SK-N-SH (cell line): Measurements from ENCODE around the gene GALNS. TPM values are rescaled to one million over a fixed set of nuclear protein-coding genes. Genes with fewer than 3 reads are reported as not detected.

ENCODE experiments used
- CTCF ChIA-PET: fragments of 300-600, 350-600 bp; formaldehyde crosslinking; extraction: SDS; loops from one replicate; lab custom pipeline; 2021; lab: Yijun Ruan, JAX
- POLR2A ChIA-PET: fragments of 350-600 bp; sonication (Branson Sonifier 250); formaldehyde crosslinking; extraction: SDS; loops from one replicate; lab custom pipeline; 2020; ENCODE audit warnings: antibody characterized with exemption, inconsistent platforms; lab: Yijun Ruan, JAX
- DNase-seq: peaks from one replicate; pipeline ENCODE4 v3.0.0; 2012
- H2AFZ ChIP-seq: fragments of 200-600 bp; sonication (generic); 2 replicates; pipeline ENCODE4 v1.8.1; 2016; ENCODE audit warnings: antibody characterized with exemption, mild to moderate bottlenecking, low read depth
- H3F3A ChIP-seq: fragments of 200-600 bp; sonication (generic); replicated peaks from 2 replicates; pipeline ENCODE3; 2016; ENCODE audit warnings: antibody characterized with exemption, mild to moderate bottlenecking; ENCODE audit not compliant: insufficient read depth
- H3K27ac ChIP-seq, 2 experiments: fragments of 200-500 bp in 1 of 2; fragments of 200-600 bp in 1 of 2; sonication (Bioruptor generic) in 1 of 2; sonication (generic), shearing (Covaris generic) in 1 of 2; 2 replicates each; pipeline versions ENCODE4 v1.5.1 to v1.6.1; 2014 to 2016; ENCODE audit warnings: low read depth in 2 of 2, inconsistent platforms in 1 of 2, low read length in 1 of 2, mild to moderate bottlenecking in 1 of 2, mixed read lengths in 1 of 2
- H3K27me3 ChIP-seq: fragments of 200-600 bp; sonication (generic), shearing (Covaris generic); 2 replicates; pipeline ENCODE4 v1.6.1; 2016; ENCODE audit warnings: mixed run types; ENCODE audit not compliant: insufficient read depth
- H3K36me3 ChIP-seq, 2 experiments: fragments of 200-500 bp in 1 of 2; fragments of 200-600 bp in 1 of 2; sonication (Bioruptor generic) in 1 of 2; sonication (generic) in 1 of 2; replicated peaks in 1 of 2; 2 replicates each; pipeline versions ENCODE3 to v1.5.1; 2014 to 2016; ENCODE audit warnings: low read length in 1 of 2, mild to moderate bottlenecking in 1 of 2; ENCODE audit not compliant: insufficient read depth in 2 of 2, control insufficient read depth in 1 of 2
- H3K4me1 ChIP-seq, 2 experiments: fragments of 200-500 bp in 1 of 2; fragments of 200-600 bp in 1 of 2; sonication (Bioruptor generic) in 1 of 2; sonication (generic), shearing (Covaris generic) in 1 of 2; 2 replicates each; pipeline versions ENCODE4 v1.5.1 to v1.6.1; 2014 to 2016; ENCODE audit warnings: low read depth in 1 of 2, low read length in 1 of 2, mixed run types in 1 of 2; ENCODE audit not compliant: insufficient read depth in 2 of 2, control insufficient read depth in 1 of 2
- H3K4me2 ChIP-seq: fragments of 200-600 bp; sonication (generic), shearing (Covaris generic); 2 replicates; pipeline ENCODE4 v1.6.1; 2017; ENCODE audit warnings: mixed run types
- H3K4me3 ChIP-seq, 2 experiments: fragments of 200-500 bp in 1 of 2; fragments of 200-600 bp in 1 of 2; sonication (Bioruptor generic) in 1 of 2; sonication (generic), shearing (Covaris generic) in 1 of 2; 2 replicates each; pipeline versions ENCODE4 v1.5.1 to v1.8.1; 2014 to 2016; ENCODE audit warnings: low read depth in 2 of 2, inconsistent platforms in 1 of 2, low read length in 1 of 2, mild to moderate bottlenecking in 1 of 2, mixed read lengths in 1 of 2, moderate library complexity in 1 of 2
- H3K79me2 ChIP-seq: fragments of 200-600 bp; sonication (generic); 2 replicates; pipeline ENCODE4 v1.8.1; 2017; ENCODE audit warnings: mild to moderate bottlenecking; ENCODE audit not compliant: insufficient read depth
- H3K9ac ChIP-seq: fragments of 200-600 bp; sonication (generic); 2 replicates; pipeline ENCODE4 v1.6.1; 2017; ENCODE audit warnings: mixed run types
- H3K9me2 ChIP-seq: fragments of 200-600 bp; sonication (generic); 2 replicates; pipeline ENCODE4 v1.6.1; 2017; ENCODE audit warnings: mixed run types
- H3K9me3 ChIP-seq: fragments of 200-600 bp; sonication (generic); 2 replicates; pipeline ENCODE4 v1.6.1; 2017; ENCODE audit warnings: mixed run types, mild to moderate bottlenecking, moderate library complexity
- H4K20me1 ChIP-seq: fragments of 200-600 bp; sonication (generic); 2 replicates; pipeline ENCODE4 v1.6.1; 2017; ENCODE audit warnings: mild to moderate bottlenecking, mixed run types; ENCODE audit not compliant: insufficient read depth
- EP300 ChIP-seq, 2 experiments: IDR thresholded peaks; 2 replicates each; pipeline versions ENCODE4 v1.4.0 to v1.6.1; 2012; ENCODE audit warnings: borderline replicate concordance in 1 of 2, low read depth in 1 of 2, low read length in 1 of 2
- FOSL2 ChIP-seq: IDR thresholded peaks from 2 replicates; pipeline ENCODE4 v1.4.0; 2012; ENCODE audit warnings: low read depth, mild to moderate bottlenecking, moderate library complexity, borderline replicate concordance
- GATA2 ChIP-seq: sonication (generic); formaldehyde crosslinking; IDR thresholded peaks from 2 replicates; pipeline ENCODE4 v1.5.0; 2020; ENCODE audit warnings: mild to moderate bottlenecking, missing genetic modification reagents
- MXI1 ChIP-seq: IDR thresholded peaks from 2 replicates; pipeline ENCODE4 v1.6.1; 2012; ENCODE audit warnings: mild to moderate bottlenecking, low read depth, low read length, improper control_type of control experiment
- RAD21 ChIP-seq: IDR thresholded peaks from 2 replicates; pipeline ENCODE4 v1.6.1; 2012; ENCODE audit warnings: mild to moderate bottlenecking, low read length
- TAF1 ChIP-seq: IDR thresholded peaks from 2 replicates; pipeline ENCODE4 v1.6.1; 2012; ENCODE audit warnings: low read depth, mild to moderate bottlenecking, low read length, moderate library complexity, borderline replicate concordance
- TCF12 ChIP-seq: IDR thresholded peaks from 2 replicates; pipeline ENCODE4 v1.4.0; 2012
- WGBS: methylation state at CpG from one replicate; pipeline ENCODE4 v1.1.6; 2017; ENCODE audit warnings: low lambda C conversion rate; 5-methylcytosine and 5-hydroxymethylcytosine counted together
- polyA plus RNA-seq, 3 experiments: library from polyadenylated mRNA; depleted of rRNA; stranded (reverse); fragments of >200 nt; gene quantifications; 2 replicates each; pipeline ENCODE4 v1.2.3, GENCODE V29; 2012
- TF ChIP-seq, protein P1 (sequence below): fragments of 150-350 bp; IDR thresholded peaks from 2 replicates; pipeline ENCODE4 v1.6.1; 2016; ENCODE audit warnings: mild to moderate bottlenecking, low read depth, low read length
- TF ChIP-seq, protein P2 (sequence below): IDR thresholded peaks from 2 replicates; pipeline ENCODE4 v1.6.1; 2012; ENCODE audit warnings: mild to moderate bottlenecking, low read depth, low read length, moderate library complexity
- TF ChIP-seq, protein P3 (sequence below): fragments of 150-350 bp; IDR thresholded peaks from 2 replicates; pipeline ENCODE4 v1.6.1; 2017; ENCODE audit warnings: antibody characterized with exemption, low read length, low read depth, borderline replicate concordance

Gene GALNS
- polyA plus RNA-seq, 1 of the 3 experiments (the other 2 are of a cell fraction): 16.5 TPM

DNA sequence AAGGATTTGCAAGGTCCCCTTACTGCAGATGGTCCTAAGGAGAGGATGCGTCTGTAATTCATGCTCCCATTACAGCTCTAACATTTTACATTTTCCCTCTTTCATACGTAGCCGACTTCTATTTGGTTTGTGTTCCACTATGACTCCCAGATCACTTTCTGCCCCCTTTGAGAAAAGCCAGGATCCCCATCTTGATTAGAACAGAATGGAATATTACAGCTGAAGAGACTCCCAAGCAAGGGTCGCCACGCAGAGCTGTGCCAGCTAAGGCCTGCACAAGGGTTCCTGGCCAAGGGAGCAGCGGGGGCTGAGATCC lies 56.5 kb downstream of the GALNS start:
- H3K9me3 ChIP-seq: no peaks in the 10 kb centered on the region
- ChIA-PET POLR2A (no interaction called here), CTCF (interaction anchor here (0.8 to 2.0 kb wide), 7 partner anchors 12 to 416 kb away, joined by 3 to 7 read pairs (median 3); partner anchors contain the start of gene APRT)
- H3K4me3 ChIP-seq: no peak overlapping the region
- H3K9me2 ChIP-seq: no peaks in the 10 kb centered on the region
- no peak overlapping the region for H3K9ac ChIP-seq
- peaks cover 13% of the 10 kb centered on the region for H3F3A ChIP-seq
- no peaks in the 10 kb centered on the region for H3K27me3 ChIP-seq
- H3K79me2 ChIP-seq: peaks cover 21% of the 10 kb centered on the region
- 93% methylated on average over 6 of the region's 6 CpGs for WGBS
- no peak overlapping the region for H2AFZ ChIP-seq
- H4K20me1 ChIP-seq: no peaks in the 10 kb centered on the region
- no peak overlapping the region for H3K4me2 ChIP-seq
- peaks cover 0 to 14% of the 10 kb centered on the region in 2 experiments; a peak in 1 of 4 replicates for H3K4me1 ChIP-seq
- no peak for DNase-seq
- no peak overlapping the region for H3K27ac ChIP-seq
- no peaks in the 10 kb centered on the region for H3K36me3 ChIP-seq
- TF ChIP-seq EP300 (IDR thresholded peaks at IDR 0.05; ENCODE audit: borderline replicate concordance in 1 of 2, low read depth in 1 of 2, low read length in 1 of 2): no peak
- no peak for TF ChIP-seq TCF12
- no peak for TF ChIP-seq GATA2
- TF ChIP-seq, protein P1, sequence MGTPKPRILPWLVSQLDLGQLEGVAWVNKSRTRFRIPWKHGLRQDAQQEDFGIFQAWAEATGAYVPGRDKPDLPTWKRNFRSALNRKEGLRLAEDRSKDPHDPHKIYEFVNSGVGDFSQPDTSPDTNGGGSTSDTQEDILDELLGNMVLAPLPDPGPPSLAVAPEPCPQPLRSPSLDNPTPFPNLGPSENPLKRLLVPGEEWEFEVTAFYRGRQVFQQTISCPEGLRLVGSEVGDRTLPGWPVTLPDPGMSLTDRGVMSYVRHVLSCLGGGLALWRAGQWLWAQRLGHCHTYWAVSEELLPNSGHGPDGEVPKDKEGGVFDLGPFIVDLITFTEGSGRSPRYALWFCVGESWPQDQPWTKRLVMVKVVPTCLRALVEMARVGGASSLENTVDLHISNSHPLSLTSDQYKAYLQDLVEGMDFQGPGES: no peak
- no peak for TF ChIP-seq MXI1
- TF ChIP-seq, protein P2, sequence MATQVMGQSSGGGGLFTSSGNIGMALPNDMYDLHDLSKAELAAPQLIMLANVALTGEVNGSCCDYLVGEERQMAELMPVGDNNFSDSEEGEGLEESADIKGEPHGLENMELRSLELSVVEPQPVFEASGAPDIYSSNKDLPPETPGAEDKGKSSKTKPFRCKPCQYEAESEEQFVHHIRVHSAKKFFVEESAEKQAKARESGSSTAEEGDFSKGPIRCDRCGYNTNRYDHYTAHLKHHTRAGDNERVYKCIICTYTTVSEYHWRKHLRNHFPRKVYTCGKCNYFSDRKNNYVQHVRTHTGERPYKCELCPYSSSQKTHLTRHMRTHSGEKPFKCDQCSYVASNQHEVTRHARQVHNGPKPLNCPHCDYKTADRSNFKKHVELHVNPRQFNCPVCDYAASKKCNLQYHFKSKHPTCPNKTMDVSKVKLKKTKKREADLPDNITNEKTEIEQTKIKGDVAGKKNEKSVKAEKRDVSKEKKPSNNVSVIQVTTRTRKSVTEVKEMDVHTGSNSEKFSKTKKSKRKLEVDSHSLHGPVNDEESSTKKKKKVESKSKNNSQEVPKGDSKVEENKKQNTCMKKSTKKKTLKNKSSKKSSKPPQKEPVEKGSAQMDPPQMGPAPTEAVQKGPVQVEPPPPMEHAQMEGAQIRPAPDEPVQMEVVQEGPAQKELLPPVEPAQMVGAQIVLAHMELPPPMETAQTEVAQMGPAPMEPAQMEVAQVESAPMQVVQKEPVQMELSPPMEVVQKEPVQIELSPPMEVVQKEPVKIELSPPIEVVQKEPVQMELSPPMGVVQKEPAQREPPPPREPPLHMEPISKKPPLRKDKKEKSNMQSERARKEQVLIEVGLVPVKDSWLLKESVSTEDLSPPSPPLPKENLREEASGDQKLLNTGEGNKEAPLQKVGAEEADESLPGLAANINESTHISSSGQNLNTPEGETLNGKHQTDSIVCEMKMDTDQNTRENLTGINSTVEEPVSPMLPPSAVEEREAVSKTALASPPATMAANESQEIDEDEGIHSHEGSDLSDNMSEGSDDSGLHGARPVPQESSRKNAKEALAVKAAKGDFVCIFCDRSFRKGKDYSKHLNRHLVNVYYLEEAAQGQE: no peak
- TF ChIP-seq, protein P3, sequence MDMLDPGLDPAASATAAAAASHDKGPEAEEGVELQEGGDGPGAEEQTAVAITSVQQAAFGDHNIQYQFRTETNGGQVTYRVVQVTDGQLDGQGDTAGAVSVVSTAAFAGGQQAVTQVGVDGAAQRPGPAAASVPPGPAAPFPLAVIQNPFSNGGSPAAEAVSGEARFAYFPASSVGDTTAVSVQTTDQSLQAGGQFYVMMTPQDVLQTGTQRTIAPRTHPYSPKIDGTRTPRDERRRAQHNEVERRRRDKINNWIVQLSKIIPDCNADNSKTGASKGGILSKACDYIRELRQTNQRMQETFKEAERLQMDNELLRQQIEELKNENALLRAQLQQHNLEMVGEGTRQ: no peak
- TF ChIP-seq FOSL2: no peak
- TF ChIP-seq RAD21: no peak

DNA sequence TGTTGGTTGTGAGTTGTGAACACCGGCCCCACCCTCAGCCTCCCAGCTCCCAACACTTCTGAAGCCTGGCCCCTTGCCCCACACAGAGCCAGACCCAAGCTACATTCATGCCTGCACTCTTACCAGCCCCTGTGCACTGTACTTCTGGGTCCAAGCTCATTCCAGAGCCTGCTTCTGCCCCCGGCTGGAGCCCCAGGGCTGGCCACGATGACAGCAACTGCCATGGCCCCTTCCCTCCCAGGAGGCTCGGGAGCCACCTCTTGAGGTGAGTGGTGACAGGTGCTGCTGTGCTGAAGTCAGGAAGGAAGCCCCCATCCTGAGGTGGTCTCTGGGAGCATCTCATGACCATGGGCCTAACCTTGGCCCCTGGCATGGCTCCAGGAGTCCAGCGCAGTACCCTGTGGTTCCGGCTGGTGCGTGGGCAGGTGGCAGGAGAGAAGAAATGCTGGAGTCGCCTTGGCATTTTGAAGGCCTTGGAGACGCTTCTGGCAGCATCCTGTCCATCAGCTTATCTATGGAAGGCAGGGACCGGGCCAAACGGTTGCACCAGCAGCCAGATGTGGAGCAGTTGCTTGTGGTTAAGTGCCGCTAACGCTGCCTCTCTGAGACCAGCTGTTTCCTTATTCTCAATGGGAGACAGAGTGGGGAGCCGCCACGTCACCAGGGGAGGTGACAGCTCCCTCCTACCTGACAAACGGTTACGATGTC lies 57.0 kb downstream of the GALNS start:
- H3K9me2 ChIP-seq: no peaks in the 10 kb centered on the region
- CTCF ChIA-PET: interaction anchor here (0.8 to 2.0 kb wide), 8 partner anchors 12 to 416 kb away, joined by 3 to 7 read pairs (median 4); partner anchors contain the start of gene APRT
- peaks cover 13% of the 10 kb centered on the region for H3F3A ChIP-seq
- H4K20me1 ChIP-seq: no peaks in the 10 kb centered on the region
- no peak overlapping the region for H3K4me2 ChIP-seq
- no peak overlapping the region for H3K9ac ChIP-seq
- peaks cover 0 to 9% of the 10 kb centered on the region in 2 experiments; a peak in 1 of 4 replicates for H3K4me1 ChIP-seq
- 97% methylated on average over 13 of the region's 17 CpGs for WGBS
- H3K27me3 ChIP-seq: no peaks in the 10 kb centered on the region
- H3K36me3 ChIP-seq: no peaks in the 10 kb centered on the region
- POLR2A ChIA-PET: interaction anchor here (0.6 kb wide), 1 partner anchor 54 kb away, joined by 3 read pairs; no protein-coding TSS in a partner anchor
- no peaks in the 10 kb centered on the region for H3K9me3 ChIP-seq
- DNase-seq: no peak
- no peak for TF ChIP-seq TAF1
- H3K79me2 ChIP-seq: peaks cover 16% of the 10 kb centered on the region
- no peak overlapping the region for H3K4me3 ChIP-seq
- H2AFZ ChIP-seq: no peak overlapping the region
- H3K27ac ChIP-seq: no peak overlapping the region
